A549 (cell line): ENCODE results near the gene IFITM10. TPM values are rescaled to one million over a fixed set of nuclear protein-coding genes. Genes with fewer than 3 reads are reported as not detected.

Source experiments
- ATAC-seq, 2 experiments: fragments of 200-7000 bp in 1 of 2; fragments of >200 bp in 1 of 2; cut with Nextera tagmentation in 1 of 2; cut with Tn5 transposase in 1 of 2; 3 replicates each; pipeline versions ENCODE4 v1.8.0 to v1.9.1; 2018 to 2020; ENCODE audit warnings: mild to moderate bottlenecking in 1 of 2, moderate library complexity in 1 of 2
- CTCF ChIA-PET: fragments of 300-600 bp; sonication (Branson Sonifier 250); formaldehyde crosslinking; extraction: SDS; loops from one replicate; lab custom pipeline; 2021; ENCODE audit warnings: antibody characterized with exemption, inconsistent platforms; lab: Yijun Ruan, JAX
- POLR2A ChIA-PET: fragments of 350-600 bp; formaldehyde crosslinking; extraction: SDS; loops from one replicate; lab custom pipeline; 2021; ENCODE audit warnings: antibody characterized with exemption, inconsistent platforms; lab: Yijun Ruan, JAX
- DNase-seq, 2 experiments: peaks; one replicate each; pipeline versions ENCODE4 v3.0.0 to v3.0.0-alpha.2; 2011 to 2016; ENCODE audit warnings: low read depth in 1 of 2, low spot score in 1 of 2
- FAIRE-seq: peaks from 2 replicates; lab custom pipeline; 2011; peaks lifted over from hg19 to GRCh38; lab: Jason Lieb, UNC
- H3K27ac ChIP-seq, 2 experiments: fragments of >200 bp; sonication (Bioruptor Twin); formaldehyde crosslinking; 3 replicates each; pipeline ENCODE4 v1.5.1; 2016 to 2017
- H3K4me1 ChIP-seq: fragments of >200 bp; sonication (Bioruptor Twin); formaldehyde crosslinking; 3 replicates; pipeline ENCODE4 v1.6.1; 2016
- H3K4me2 ChIP-seq: fragments of >200 bp; sonication (Bioruptor Twin); formaldehyde crosslinking; 3 replicates; pipeline ENCODE4 v1.6.1; 2016
- H3K4me3 ChIP-seq: fragments of >200 bp; sonication (Bioruptor Twin); formaldehyde crosslinking; 3 replicates; pipeline ENCODE4 v1.5.1; 2016
- H3K9me3 ChIP-seq: fragments of >200 bp; sonication (Bioruptor Twin); formaldehyde crosslinking; 3 replicates; pipeline ENCODE4 v1.6.1; 2016
- BHLHE40 ChIP-seq: IDR thresholded peaks from 2 replicates; pipeline ENCODE4 v1.6.1; 2012; ENCODE audit warnings: low read depth, low read length, inconsistent platforms
- CHD2 ChIP-seq: fragments of 150-350 bp; IDR thresholded peaks from 2 replicates; pipeline ENCODE4 v1.6.1; 2014; ENCODE audit warnings: low read length; ENCODE audit not compliant: partially characterized antibody
- CTCF ChIP-seq: fragments of >200 bp; sonication (Bioruptor Twin); formaldehyde crosslinking; IDR thresholded peaks from 3 replicates; pipeline ENCODE4 v1.5.1; 2016
- EHF ChIP-seq: fragments of 250-450 bp; sonication (Bioruptor Pico); IDR thresholded peaks from 2 replicates; pipeline ENCODE4 v1.5.0; 2020; ENCODE audit warnings: mild to moderate bottlenecking
- HEYL ChIP-seq: fragments of 250-450 bp; sonication (Bioruptor Pico); IDR thresholded peaks from 2 replicates; pipeline ENCODE4 v1.8.0; 2021; ENCODE audit warnings: mild to moderate bottlenecking, moderate library complexity
- HOXB13 ChIP-seq: fragments of 250-450 bp; sonication (Bioruptor Pico); IDR thresholded peaks from 2 replicates; pipeline ENCODE4 v1.5.0; 2020; ENCODE audit warnings: low read depth, mild to moderate bottlenecking, moderate library complexity
- JUN ChIP-seq, 2 experiments: fragments of >200 bp; sonication (Bioruptor Twin); formaldehyde crosslinking; IDR thresholded peaks; 2 replicates in 1 of 2; 3 replicates in 1 of 2; pipeline ENCODE4 v1.6.1; 2016 to 2017
- JUNB ChIP-seq: fragments of >200 bp; sonication (Bioruptor Twin); formaldehyde crosslinking; IDR thresholded peaks from 2 replicates; pipeline ENCODE4 v1.6.1; 2016
- KDM5A ChIP-seq: fragments of 200-600 bp; sonication (generic); IDR thresholded peaks from 2 replicates; pipeline ENCODE4 v1.6.1; 2016; ENCODE audit warnings: antibody characterized with exemption, mild to moderate bottlenecking
- NPAS2 ChIP-seq: fragments of 250-450 bp; sonication (Bioruptor Pico); IDR thresholded peaks from 2 replicates; pipeline ENCODE4 v1.8.0; 2022; ENCODE audit warnings: mild to moderate bottlenecking, moderate library complexity, borderline replicate concordance
- NR3C1 ChIP-seq: fragments of >200 bp; sonication (Bioruptor Twin); formaldehyde crosslinking; IDR thresholded peaks from 3 replicates; pipeline ENCODE4 v1.6.1; 2017
- PHF8 ChIP-seq: fragments of 200-600 bp; sonication (generic); IDR thresholded peaks from 2 replicates; pipeline ENCODE4 v1.6.1; 2016; ENCODE audit warnings: low read depth, mild to moderate bottlenecking, antibody characterized with exemption, moderate library complexity, borderline replicate concordance
- RARB ChIP-seq: fragments of 250-450 bp; sonication (Bioruptor Pico); IDR thresholded peaks from 2 replicates; pipeline ENCODE4 v1.8.0; 2021; ENCODE audit warnings: mild to moderate bottlenecking, moderate library complexity
- RNF2 ChIP-seq: fragments of 200-600 bp; sonication (generic); IDR thresholded peaks from 2 replicates; pipeline ENCODE4 v1.6.1; 2016; ENCODE audit warnings: low read depth, mild to moderate bottlenecking, antibody characterized with exemption, moderate library complexity, borderline replicate concordance
- SMC3 ChIP-seq: fragments of >200 bp; sonication (Bioruptor Twin); formaldehyde crosslinking; IDR thresholded peaks from 3 replicates; pipeline ENCODE4 v1.6.1; 2018; ENCODE audit warnings: inconsistent platforms
- TP53 ChIP-seq: fragments of 250-450 bp; sonication (Bioruptor Pico); IDR thresholded peaks from 2 replicates; pipeline ENCODE4 v1.5.0; 2021; ENCODE audit warnings: mild to moderate bottlenecking, moderate library complexity
- USF2 ChIP-seq: fragments of 450-650 bp; IDR thresholded peaks from 2 replicates; pipeline ENCODE4 v1.6.1; 2014; ENCODE audit warnings: antibody characterized with exemption
- ZNF302 ChIP-seq: fragments of 250-450 bp; sonication (Bioruptor Pico); IDR thresholded peaks from 2 replicates; pipeline ENCODE4 v1.9.0; 2021; ENCODE audit warnings: inconsistent platforms, mild to moderate bottlenecking, moderate library complexity
- ZSCAN20 ChIP-seq: fragments of 250-450 bp; sonication (Bioruptor Pico); IDR thresholded peaks from 2 replicates; pipeline ENCODE4 v1.8.0; 2022; ENCODE audit warnings: mild to moderate bottlenecking, moderate library complexity
- WGBS: methylation state at CpG from one replicate; pipeline ENCODE4 v1.1.6; 2017; ENCODE audit errors: missing lambda C conversion rate; 5-methylcytosine and 5-hydroxymethylcytosine counted together
- polyA plus RNA-seq, 4 experiments: library from polyadenylated mRNA; depleted of rRNA in 3 of 4; stranded (reverse); fragments of >200 nt; fragmentation: RNase III in 1 of 4; extraction: RNeasy Plus Mini Kit Qiagen cat#74134 plus additional on column Dnase treatment in 1 of 4; gene quantifications; 2 replicates in 3 of 4; 3 replicates in 1 of 4; pipeline ENCODE4 v1.2.3, GENCODE V29; 2011 to 2017

IFITM10 gene
- polyA plus RNA-seq, 2 of the 4 experiments (the other 2 are of a cell fraction) = 0.28 to 0.67 TPM

GRCh38 chr11:1767399-1768140 lies 17.2 kb upstream of the IFITM10 start:
- no peak overlapping the region for H3K4me3 ChIP-seq
- no peaks in the 10 kb centered on the region for H3K9me3 ChIP-seq
- H3K4me1 ChIP-seq = peaks cover 31% of the 10 kb centered on the region
- TF ChIP-seq PHF8 = no peak
- FAIRE-seq (no peak), DNase-seq (no peak), ATAC-seq (no peak)
- POLR2A ChIA-PET = no interaction called here
- H3K27ac ChIP-seq = peak overlapping the region; percentile 30 to 99; a peak in 5 of 6 replicates
- no peak overlapping the region for H3K4me2 ChIP-seq
- WGBS = 92% methylated on average over 8 of the region's 19 CpGs
- CTCF ChIA-PET = interaction anchor here (0.7 to 3.1 kb wide), 5 partner anchors 36 to 74 kb away, joined by 3 to 14 read pairs (median 11); no protein-coding TSS in a partner anchor

GRCh38 chr11:1766719-1767398 lies 16.5 kb upstream of the IFITM10 start:
- DNase-seq (no peak), FAIRE-seq (no peak), ATAC-seq (no peak)
- CTCF ChIA-PET = interaction anchor here (1.1 to 1.9 kb wide), 4 partner anchors 65 to 383 kb away, joined by 3 to 11 read pairs (median 4); no protein-coding TSS in a partner anchor
- 94% methylated on average over 15 of the region's 22 CpGs for WGBS
- Histone ChIP-seq H3K4me1 (peaks cover 33% of the 10 kb centered on the region), H3K4me3 (no peak overlapping the region), H3K27ac (peak overlapping the region in 1 of 2 experiments; percentile 99; a peak in 4 of 6 replicates), H3K4me2 (no peak overlapping the region), H3K9me3 (no peaks in the 10 kb centered on the region)
- no peak for TF ChIP-seq NR3C1
- TF ChIP-seq ZSCAN20 (CRISPR knock-in tag) = no peak
- no peak for TF ChIP-seq HOXB13
- no peak for TF ChIP-seq JUNB
- TF ChIP-seq NPAS2 = no peak
- no peak for TF ChIP-seq USF2
- TF ChIP-seq EHF = no peak
- TF ChIP-seq JUN (IDR thresholded peaks at IDR 0.05) = no peak
- TF ChIP-seq RNF2 = no peak
- TF ChIP-seq CHD2 = no peak
- POLR2A ChIA-PET = no interaction called here

GRCh38 chr11:1765871-1766718 lies 15.7 kb upstream of the IFITM10 start:
- no peaks in the 10 kb centered on the region for H3K9me3 ChIP-seq
- POLR2A ChIA-PET = no interaction called here
- TF ChIP-seq TP53 (CRISPR knock-in tag) = no peak
- TF ChIP-seq NR3C1 = no peak
- no peak for TF ChIP-seq HEYL (CRISPR knock-in tag)
- no peak for TF ChIP-seq BHLHE40
- TF ChIP-seq ZSCAN20 (CRISPR knock-in tag) = no peak
- no peak for TF ChIP-seq CTCF
- TF ChIP-seq SMC3 = no peak
- no peak for TF ChIP-seq ZNF302 (CRISPR knock-in tag)
- TF ChIP-seq KDM5A = no peak
- TF ChIP-seq RARB = no peak
- H3K4me1 ChIP-seq = peaks cover 33% of the 10 kb centered on the region
- no peak for ATAC-seq
- no peak overlapping the region for H3K4me2 ChIP-seq
- no peak for DNase-seq
- CTCF ChIA-PET = interaction anchor here (0.6 to 2.7 kb wide), 6 partner anchors 35 to 384 kb away, joined by 3 to 11 read pairs (median 4); no protein-coding TSS in a partner anchor
- H3K4me3 ChIP-seq = no peak overlapping the region
- peak overlapping the region in 1 of 2 experiments; percentile 99; a peak in 3 of 6 replicates for H3K27ac ChIP-seq
- 90% methylated on average over 27 of the region's 28 CpGs for WGBS
- FAIRE-seq = no peak
